GM10266 (cell line): Measurements from ENCODE around the gene ADGRD1.

Source experiments
- DNase-seq: peaks from one replicate; pipeline ENCODE4 v3.0.0; 2012; ENCODE audit errors: extremely low spot score
- TF ChIP-seq, protein P1 (sequence below): IDR thresholded peaks from 2 replicates; pipeline ENCODE4 v1.5.1; 2012; ENCODE audit warnings: mild to moderate bottlenecking, low read depth; ENCODE audit not compliant: control insufficient read depth, insufficient read depth; ENCODE audit errors: missing control alignments

The ADGRD1 gene

DNA sequence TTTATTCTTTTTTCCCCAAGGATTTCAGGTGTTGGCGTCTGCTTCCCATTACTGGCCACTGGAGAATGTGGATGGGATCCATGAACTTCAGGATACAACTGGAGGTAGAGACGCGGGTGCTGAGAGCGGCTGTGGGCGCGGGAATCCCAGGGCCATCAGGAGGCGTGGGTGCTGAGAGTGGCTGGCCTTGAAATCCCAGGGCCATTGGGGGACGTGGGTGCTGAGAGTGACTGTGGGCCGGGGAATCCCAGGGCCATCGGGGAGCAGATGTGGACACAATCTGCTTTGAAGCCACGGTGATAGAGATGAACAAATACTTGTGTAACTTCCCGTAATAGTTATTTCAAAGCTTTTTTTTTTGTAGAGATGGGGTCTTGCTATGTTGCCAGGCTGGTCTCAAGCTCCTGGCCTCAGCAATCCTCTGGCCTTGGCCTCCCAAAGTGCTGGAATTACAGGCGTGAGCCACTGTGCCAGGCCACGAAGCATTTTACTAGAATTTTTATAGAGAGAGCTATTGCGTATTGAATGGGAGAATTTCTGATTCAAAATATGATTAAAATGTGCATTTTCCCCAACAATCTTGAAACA is 12.8 kb downstream of the ADGRD1 start:
- no peak for DNase-seq
- TF ChIP-seq, protein P1, sequence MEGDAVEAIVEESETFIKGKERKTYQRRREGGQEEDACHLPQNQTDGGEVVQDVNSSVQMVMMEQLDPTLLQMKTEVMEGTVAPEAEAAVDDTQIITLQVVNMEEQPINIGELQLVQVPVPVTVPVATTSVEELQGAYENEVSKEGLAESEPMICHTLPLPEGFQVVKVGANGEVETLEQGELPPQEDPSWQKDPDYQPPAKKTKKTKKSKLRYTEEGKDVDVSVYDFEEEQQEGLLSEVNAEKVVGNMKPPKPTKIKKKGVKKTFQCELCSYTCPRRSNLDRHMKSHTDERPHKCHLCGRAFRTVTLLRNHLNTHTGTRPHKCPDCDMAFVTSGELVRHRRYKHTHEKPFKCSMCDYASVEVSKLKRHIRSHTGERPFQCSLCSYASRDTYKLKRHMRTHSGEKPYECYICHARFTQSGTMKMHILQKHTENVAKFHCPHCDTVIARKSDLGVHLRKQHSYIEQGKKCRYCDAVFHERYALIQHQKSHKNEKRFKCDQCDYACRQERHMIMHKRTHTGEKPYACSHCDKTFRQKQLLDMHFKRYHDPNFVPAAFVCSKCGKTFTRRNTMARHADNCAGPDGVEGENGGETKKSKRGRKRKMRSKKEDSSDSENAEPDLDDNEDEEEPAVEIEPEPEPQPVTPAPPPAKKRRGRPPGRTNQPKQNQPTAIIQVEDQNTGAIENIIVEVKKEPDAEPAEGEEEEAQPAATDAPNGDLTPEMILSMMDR: no peak

DNA sequence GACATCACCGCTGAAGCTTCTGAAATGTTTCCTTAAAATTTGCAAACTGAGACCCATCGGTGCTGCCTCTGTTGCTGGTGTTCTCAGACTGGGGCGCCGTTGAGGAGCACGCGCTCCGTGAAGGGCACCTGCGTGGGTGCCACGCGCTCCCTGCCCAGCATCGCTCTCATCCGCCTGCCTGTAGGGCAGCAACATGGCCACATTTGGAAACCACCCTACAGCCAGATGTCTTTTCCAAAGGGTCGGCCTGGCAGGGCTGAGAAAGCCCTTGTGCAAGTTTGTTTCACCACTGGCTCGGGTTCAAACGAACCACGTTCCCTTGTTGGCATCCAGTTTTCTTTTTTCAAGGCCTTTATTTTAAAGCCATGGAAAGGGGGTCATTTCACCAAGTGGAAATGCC is 13.9 kb downstream of the ADGRD1 start:
- TF ChIP-seq, protein P1: no peak
- no peak for DNase-seq

DNA sequence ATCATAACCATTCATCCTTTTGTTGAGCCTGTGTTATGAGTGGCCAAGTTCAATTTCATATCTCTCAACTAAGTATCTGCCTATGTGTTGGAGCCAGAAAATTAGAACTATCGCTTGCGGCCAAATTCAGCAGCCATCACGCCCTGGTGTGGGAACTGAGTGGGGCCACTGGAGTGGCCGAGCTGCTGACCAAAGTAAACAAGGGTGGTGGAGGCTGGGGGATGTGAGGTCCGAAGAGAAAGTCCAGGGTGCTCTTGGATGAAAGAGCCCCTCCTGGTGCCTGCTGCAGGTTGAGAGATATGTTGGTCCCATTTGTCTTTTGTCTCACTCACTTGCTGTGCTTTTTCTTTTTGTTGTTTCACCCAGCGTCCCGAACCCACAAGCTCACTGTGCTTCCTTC is 14.9 kb downstream of the ADGRD1 start:
- no peak for DNase-seq
- TF ChIP-seq, protein P1: no peak

DNA sequence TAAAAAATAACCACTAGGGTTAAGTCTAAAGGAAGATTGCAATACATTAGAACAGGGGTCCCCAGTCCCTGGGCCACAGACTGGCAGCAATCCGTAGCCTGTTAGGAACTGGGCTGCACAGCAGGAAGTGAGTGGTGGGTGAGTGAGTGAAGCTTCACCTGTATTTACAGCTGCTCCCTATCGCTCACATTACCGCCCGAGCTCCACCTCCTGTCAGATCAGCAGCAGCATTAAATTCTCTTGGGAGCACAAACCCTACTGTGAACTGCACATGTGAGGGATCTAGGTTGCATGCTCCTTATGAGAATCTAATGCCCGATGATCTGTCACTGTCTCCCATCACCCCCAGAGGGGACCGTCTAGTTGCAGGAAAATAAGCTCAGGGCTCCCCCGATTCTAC is 15.5 kb downstream of the ADGRD1 start:
- DNase-seq: no peak
- TF ChIP-seq, protein P1: no peak

DNA sequence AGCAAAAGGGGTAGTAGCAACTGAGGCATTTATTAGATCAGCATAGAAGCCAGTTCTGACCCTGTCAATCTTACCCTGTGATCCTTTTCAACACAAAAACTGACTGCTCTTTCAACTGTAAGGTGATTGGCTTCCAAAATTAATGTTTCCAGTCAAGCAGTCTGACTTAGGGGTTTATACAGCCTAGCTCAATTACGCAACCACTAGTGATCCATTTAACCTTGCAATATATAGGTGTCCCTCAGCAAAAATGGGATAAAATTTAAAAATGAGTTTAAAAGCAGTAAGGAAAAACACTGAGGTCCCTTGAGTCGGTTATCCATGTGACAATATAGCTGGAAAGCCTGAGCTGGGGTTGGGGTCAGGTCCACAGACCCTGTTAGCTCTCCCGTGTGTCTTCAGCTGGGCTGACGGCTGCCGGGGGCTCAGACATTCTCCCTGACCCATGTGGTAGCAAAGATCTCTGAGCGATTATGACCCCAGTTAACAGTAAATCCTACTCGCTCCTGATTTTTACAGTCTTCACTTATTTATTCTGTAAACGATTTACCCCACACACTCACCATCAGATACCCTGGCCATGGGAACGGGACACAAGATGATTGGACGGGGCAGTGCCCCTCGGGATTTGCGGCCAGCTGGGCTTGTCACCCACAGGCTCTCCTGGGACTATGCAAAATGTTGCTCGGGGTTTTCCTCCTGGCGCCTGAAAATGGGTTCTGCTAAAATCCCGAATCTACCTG is 16.6 kb downstream of the ADGRD1 start:
- TF ChIP-seq, protein P1: no peak
- DNase-seq: no peak

DNA sequence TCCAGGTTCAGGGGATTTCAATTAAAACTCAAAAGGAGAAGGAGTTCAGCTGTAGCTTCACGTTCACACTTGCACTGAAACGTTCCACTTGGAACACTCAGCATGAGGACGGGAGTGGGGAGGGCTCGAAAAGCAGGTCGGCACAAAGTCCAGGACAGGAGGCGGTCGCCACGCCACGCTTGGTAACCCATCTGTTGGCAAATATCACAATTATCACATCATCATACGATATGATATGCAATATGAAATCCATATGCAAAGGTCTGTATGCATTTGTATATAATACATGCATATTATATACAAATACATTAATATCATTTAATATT is 17.2 kb downstream of the ADGRD1 start:
- no peak for DNase-seq
- TF ChIP-seq, protein P1: no peak

DNA sequence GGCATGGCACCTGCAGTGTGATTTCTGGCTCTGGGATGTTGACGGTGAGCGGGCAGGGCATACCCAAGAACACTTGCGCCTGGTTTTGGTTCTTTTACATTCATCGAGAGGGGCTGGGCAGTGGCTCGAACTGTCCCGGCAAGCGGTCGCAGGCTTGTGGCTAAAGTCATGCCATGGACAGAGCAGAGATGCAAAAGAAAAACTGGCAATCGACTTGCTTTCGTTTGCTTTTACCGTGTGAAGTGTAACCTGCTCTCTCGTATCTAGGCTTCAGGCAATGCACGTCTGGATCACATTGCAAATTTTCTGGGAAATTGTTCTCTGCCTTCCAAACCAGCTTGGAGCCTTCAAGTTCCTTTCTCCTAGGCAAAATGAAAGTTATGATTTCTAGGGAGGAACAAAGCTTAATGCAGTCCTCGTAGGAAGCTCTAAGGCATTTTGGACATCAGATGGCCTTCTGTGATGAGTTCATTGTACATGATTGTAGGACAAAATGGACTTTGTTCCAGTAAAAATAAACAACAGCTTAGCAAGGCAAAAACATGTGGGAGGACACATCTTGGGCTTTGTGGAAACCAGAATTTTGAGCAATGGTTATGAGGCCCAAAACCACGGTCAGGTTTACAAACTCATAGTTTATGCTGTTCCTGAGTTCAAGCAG is 18.3 kb downstream of the ADGRD1 start:
- no peak for DNase-seq
- TF ChIP-seq, protein P1: no peak
